Hindlimb muscle (tissue), 1 donor: ENCODE measurements around the gene TSSC4. TPM values are rescaled to one million over a fixed set of nuclear protein-coding genes. Genes with fewer than 3 reads are reported as not detected.

Experiments used
- DNase-seq: peaks from one replicate; pipeline ENCODE4 v3.0.0-alpha.2; 2013
- polyA plus RNA-seq: library from polyadenylated mRNA; unstranded; fragments of 120-200 nt; gene quantifications from one replicate; pipeline ENCODE4 v1.2.1, GENCODE V29; 2013; ENCODE audit not compliant: insufficient read length

The TSSC4 gene
- polyA plus RNA-seq, 1 donor, result 28.6 TPM

DNA sequence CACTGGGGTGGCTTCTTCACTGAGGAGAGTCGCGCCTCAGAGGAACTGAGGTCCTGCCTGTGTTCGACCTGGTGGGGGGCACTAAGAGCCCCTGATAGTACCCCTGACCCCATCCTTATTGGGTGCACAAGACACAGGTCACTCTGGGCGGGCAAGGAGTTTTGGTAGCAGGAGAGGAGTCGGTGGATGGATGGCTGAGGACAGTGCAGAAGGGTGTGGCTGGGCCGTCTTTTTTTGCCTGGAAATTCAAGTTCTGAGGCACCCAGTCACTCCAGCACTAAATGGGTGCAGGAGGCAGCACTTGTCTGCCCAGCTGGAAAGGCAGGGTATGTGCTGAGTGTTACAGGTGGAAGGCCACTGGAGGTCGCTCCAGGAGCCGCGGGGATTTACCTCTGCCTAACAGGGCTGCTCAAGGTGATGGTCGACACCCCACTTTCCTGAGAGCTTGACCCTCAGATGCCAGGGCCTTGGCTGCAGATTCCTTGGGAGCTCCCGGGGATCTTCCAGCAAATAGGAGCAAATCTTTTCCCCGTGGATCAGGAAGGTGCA, 960 bp downstream of the TSSC4 start:
- DNase-seq, result no peak

DNA sequence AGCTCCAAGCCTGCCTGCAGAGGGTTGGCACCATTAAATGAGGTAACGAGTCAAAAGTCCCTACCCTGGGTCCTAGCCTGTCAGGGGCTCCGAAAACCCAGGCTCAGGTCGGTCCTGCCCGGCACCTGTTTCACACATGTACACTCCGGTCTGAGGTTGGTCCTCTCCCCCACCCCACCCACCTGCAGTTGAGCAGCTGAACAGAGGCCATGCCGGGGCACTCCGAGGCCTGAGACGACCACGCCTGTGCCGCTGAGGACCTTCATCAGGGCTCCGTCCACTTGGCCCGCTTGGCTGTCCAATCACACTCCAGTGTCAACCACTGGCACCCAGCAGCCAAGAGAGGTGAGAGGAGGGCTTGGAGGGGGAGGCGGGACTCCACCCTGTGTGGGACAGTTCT, 1.6 kb downstream of the TSSC4 start:
- DNase-seq, result no peak

DNA sequence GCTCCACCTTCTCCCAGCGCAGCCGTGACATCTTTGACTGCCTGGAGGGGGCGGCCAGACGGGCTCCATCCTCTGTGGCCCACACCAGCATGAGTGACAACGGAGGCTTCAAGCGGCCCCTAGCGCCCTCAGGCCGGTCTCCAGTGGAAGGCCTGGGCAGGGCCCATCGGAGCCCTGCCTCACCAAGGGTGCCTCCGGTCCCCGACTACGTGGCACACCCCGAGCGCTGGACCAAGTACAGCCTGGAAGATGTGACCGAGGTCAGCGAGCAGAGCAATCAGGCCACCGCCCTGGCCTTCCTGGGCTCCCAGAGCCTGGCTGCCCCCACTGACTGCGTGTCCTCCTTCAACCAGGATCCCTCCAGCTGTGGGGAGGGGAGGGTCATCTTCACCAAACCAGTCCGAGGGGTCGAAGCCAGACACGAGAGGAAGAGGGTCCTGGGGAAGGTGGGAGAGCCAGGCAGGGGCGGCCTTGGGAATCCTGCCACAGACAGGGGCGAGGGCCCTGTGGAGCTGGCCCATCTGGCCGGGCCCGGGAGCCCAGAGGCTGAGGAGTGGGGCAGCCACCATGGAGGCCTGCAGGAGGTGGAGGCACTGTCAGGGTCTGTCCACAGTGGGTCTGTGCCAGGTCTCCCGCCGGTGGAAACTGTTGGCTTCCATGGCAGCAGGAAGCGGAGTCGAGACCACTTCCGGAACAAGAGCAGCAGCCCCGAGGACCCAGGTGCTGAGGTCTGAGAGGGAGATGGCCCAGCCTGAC, 2.5 kb downstream of the TSSC4 start:
- DNase-seq, result no peak

DNA sequence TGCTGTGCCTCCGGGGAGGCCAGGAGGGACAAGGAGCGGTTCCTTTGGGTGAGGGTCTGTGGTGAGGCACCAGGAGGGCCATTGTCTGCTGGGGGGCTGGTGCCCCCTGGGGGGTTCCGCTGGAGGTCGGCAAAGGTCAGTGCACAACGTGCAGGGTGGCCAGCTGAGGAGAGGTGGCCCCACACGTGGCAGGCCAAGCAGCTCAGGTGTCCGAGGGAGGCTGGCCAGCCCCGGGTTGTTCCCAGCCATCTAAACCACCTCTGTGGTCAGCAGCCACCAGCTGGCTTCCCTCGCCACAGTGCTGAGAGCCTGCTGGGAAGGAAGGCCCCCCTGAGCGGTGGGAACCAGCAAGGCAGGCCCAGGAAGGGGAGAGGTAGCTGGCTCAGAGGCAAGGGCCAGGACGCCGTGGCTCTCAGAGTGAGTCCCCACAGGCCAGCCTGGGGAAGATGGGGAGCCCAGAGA, 4.2 kb downstream of the TSSC4 start:
- DNase-seq, result no peak

DNA sequence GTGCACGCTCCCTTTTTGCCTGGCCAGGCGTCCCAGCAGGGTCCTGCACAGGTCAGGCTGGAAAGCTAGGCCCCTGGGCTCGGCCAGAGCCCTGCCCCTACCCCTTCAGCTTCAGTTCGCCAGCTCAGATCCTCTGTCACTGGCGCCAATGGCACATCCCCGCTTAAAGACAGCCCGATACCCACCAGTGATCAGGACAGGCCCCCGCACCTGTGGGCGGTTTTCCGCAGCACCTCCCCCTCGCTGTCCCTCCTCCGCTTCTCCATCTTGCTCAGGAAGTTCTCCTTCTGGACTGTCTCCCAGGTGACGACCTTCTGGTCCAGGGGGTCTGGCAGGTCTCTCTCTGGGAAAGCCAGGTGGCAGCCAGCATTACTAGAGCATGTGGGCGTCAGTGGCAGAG, 5.9 kb downstream of the TSSC4 start:
- no peak for DNase-seq

DNA sequence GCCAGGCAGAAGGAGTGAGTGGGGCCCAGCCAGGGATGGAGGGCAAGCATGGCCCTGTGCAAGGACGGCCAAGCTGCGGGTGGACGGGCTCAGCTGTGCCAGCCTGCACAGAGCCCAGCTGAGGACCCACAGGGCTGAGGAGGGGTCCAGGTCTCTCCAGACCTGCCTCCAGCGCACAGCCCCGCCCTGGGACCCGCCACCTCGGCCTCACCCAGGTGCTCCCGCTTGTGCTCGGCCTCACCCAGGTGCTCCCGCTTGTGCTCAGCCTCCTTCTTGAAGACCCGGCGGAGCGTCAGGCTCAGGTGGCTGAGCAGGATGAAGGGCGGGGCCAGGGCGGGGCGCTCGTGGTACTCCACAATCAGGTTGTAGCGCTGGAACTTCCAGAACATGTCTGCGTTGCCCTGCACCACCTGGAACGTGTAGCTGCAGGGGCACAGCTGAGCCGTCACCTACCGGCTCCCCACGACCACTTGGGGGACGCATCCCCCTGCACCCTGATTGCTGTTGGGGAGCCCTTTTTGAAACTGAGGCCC, 6.4 kb downstream of the TSSC4 start:
- DNase-seq, result no peak

DNA sequence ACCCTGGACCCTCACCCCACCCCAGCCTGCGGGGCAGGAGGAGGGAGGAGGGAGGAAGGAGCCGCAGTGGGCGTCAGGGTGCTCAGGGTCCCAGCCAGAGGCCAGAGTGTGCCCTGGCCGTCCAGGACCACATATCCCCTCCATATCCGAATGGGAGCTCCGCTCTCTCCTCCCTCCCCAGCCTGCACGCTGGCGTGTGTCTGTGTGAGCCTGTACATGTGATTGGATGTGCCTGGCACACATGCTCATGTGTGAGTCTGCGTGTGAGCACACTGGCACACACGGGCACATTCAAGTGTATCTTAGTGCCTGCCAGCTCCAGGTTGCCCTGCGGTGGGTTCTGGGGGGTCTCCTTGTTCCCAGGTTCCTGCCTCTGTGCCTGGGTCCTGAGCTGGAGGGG, 8.1 kb downstream of the TSSC4 start:
- DNase-seq, result no peak

DNA sequence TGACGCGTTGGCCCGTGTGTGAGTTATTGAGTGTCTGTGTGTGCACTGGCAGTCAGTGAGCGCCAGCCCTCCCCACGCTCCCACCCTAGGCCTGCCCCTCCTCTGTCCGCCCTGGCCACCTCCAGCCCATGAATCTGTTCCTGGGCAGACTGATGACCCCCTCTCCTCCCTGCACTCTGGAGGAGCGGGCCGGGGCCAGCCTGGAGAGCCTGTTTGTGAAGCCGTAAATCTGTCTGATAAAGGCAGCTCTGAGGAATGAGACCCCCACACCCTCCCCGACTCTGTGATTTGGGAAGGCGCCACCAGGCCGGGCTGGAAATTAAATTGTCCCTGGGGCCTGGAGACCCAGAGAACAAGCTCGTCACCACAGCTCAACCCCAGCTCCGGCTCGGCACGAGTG, 8.6 kb downstream of the TSSC4 start:
- no peak for DNase-seq

DNA sequence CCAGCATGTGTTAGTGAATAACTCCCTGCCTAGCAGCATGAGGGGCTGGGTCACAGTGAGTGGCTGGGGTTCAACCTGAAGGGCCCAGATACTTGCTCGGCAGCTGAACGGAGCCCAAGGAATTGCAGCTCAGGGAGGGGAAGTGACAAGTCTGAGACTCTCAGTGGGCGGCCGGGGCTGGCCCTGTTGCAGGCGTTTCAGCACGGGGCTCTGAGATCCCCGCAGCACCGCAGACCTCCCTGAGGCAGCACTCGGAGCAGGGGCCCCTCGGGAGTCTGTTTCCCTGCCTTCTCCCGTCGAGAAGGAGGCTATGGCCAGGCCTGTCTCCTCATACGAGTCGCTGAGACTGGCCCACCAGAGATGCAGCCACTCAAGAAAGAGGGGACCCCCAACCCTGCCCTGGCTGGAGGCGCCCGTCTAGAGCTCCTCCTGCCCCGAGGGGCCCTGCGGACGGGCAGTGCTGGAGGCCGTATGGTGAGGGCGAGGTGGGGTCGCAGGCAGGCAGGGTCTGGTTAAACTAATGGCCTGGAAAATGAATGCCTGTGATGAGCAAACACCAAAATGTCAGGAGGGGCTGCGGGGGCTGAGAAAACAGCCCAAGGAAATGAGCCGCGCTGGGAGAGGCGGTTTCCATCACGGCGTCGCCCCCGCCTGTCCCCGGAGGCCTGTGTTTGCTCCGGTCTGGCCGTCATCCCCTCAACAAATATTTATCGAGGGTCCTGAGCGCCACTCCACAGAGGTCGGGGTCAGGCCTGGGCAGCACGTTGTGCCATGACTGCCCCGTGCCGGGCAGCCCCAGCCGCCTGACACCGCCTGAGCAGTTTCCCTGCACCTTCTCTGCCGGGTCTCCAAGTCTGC, 9.3 kb downstream of the TSSC4 start:
- no peak for DNase-seq

DNA sequence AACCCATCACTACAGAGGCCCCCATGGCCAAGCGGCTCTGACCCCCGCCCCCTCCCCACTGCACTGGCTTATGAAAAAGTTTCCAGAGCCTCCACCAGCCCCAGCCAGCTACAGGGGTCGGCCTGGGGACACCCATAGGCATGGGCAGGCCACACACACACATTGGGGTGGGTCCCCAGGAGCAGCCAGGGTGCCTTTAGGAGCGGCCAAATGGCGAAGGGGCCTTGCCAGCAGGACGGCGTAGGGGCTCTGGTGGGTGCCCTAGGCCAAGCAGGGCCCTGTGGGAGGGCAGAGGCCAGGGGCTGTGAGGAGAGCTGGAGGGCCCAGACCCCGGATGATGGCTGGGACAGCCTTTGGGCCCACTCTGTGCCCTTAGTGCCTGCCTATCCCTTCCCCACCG, 10.1 kb downstream of the TSSC4 start:
- no peak for DNase-seq

DNA sequence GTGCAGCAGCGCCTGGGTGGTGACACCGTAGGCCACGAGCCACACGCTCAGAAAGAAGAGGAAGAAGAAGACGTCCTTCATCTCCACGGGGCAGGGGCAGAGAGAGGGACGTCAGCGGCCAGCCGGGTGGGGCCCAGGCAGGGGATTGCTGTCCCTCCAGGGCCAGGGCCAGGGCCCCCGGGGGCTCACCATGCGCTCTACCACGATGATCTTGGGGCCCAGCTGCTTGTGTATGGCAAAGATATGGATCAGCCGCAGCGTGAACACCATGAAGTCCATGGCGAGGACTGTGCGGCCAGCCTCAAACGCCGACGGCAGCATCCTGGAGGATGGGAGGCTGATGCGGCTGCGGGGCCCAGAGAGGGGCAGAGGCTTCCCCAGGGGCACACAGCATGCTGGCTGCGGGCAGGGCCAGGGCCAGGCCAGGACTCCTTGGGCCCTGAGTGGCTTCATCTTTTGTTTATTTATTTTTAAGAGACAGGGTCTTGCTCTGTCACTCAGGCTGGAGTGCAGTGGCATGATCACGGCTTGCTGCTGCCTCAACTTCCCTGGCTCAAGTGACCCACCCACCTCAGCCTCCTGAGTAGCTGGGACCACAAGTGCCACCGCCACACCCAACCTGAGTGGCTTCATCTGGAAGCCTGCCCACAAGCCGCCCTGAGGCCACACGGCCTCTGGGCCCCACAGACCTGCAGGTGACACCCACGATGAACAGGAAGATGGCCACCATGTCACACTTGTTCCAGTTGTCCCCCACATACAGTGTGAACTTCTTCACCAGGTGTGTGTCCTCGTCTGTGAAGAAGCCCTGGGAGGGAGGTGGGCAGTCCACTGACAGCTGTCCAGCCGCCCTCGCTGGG, 11.1 kb downstream of the TSSC4 start:
- no peak for DNase-seq

DNA sequence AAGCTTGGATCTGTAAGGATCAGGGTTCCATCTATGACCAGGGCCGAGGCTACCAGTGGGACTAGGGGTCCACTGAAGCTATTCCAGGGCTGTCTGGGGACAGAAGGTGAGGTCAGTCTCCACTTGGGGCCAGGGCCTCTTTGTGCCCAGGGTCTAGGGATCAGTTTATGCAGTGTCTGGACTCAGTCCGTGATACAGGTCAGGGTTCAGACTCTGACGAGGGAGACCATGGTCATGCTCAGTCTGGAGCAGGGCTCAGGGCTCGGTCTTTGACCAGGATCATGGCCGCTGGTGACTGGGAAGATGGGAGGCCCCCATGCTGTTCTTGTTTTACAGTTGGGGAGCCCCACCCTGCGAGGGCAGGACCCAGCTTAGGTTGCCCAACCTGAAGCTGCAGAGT, 11.8 kb downstream of the TSSC4 start:
- no peak for DNase-seq

DNA sequence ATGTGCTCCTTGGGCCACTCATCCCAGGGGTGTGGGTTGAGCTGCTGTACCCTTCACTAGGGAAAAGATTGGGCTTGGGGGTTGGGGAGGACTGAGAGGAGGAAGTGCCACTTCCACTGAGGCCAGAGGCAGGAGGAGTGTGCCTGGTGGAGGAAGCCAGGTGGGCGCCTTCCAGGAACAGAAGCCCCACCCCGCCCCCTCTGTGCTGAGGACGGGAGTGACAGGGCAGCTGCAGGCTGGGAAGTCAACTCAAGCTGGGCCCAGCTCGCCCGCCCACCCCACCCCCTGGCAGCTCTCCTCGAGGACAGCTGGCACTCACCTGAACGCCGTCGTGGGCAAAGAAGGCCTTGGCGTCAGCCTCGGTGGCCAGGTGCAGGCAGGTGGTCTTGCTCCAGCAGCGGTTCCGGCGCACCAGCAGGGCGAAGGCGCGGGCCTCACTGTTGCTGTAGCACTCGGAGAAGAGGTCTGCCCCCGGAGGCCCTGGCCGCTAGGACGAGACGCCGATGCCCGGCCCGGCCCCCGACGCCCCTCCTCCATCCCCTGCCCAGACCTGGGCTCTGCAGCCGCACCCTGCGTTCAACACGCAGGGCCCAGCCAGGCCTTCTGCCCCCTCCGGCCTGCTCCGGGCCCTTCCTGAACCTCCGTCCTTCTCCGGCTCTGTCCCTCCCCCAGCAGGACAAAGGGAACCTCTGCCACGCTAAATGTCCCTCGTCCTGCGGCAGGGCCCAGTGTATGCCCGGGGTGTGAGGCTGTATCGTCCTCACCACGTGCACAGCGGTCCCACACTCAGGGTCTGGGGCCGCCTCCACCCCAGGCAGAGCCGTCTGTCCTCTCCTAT, 13.4 kb downstream of the TSSC4 start:
- no peak for DNase-seq

DNA sequence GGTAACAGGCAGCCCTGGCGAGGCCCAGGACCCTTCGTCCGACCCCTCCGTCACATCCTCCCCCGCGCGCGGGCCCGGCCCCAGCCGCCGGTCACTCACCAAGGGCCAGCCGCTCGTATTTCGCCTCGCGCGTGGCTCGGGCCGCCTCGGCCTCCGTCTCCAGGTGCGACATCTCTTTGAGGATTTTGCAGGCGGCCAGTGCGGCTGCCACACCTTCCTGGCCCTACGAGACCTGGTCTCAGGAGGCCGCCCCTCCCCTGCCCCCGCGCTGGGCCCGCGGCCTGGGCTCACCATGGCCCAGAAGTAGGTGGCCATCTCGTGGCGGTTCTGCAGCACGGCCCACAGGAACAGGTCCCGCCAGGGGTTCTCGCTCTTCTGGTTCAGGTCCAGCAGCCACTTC, 14.1 kb downstream of the TSSC4 start:
- DNase-seq, result no peak

DNA sequence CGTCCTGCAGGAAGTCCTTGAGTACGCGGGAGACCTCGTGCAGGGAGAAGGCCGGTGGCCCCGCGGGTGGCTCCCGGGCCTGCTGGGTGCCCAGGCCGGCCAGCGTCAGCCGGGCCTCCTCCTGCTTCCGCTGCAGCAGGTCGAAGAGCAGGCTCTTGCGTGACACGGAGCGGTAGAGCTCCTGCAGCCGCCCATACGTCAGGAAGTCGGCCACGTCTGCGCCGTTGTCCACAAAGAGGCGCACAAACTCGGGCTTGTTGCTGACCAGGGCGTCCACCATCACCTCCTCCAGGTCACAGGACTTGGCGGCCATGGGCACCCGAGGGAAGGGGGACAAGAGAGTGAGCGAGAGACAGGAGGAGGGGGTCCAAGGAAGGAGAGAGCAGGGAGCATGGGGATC, 14.6 kb downstream of the TSSC4 start:
- DNase-seq, result no peak

DNA sequence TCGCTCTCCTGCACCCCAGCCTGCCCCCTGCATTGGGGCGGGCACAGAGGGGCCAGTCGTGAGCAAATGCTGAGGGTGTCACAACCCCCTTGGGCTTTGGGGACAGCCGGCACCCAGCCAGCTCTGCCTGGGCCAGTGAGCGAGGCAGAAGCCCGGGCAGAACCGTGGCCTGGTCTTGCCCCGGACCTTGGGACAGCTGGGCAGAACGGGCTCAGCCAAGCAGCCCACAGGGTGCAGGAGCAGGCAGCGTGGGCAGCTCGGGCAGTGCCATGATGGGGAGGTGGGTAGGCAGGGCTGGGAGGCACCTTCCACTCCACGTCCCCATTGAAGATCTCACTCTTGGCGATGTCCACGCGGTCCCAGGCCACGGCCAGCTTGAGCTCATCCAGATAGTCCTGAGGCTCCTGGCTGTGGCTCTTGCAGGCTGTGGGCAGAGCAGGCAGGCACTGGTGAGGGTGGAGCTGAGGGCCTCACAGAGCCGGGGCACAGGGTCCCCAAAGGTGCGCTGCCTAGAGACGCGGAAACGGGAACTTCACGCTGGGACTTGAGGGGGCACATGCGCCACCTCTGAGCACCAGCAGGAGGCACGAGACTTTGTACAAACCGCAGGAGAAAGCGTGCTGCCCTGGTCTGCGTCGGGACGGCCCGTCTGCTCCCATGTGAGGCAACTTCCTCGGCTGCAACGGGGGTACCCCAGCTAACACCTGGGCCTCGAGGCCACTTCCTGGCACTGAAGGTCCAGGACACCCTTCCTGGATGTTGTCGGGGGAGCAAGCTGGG, 15.2 kb downstream of the TSSC4 start:
- no peak for DNase-seq

DNA sequence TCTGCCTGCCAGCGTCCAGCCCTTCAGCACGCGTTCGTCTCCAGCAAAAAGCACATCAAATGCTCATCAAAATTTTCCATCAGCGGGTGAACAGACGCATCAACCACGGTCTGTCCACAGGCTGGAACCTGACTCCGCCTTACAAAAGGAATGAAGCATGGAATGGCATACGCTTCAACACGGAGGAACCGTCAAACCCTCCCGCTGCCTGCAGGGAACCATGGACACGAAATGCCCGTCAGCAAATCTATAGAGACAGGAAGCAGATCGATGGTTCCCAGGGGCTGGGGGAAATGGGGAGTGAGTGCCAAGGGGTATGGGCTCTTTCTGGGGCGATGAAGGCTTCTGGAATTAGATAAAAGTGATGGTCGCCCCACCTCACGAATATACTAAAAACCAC, 16.2 kb downstream of the TSSC4 start:
- DNase-seq, result no peak

DNA sequence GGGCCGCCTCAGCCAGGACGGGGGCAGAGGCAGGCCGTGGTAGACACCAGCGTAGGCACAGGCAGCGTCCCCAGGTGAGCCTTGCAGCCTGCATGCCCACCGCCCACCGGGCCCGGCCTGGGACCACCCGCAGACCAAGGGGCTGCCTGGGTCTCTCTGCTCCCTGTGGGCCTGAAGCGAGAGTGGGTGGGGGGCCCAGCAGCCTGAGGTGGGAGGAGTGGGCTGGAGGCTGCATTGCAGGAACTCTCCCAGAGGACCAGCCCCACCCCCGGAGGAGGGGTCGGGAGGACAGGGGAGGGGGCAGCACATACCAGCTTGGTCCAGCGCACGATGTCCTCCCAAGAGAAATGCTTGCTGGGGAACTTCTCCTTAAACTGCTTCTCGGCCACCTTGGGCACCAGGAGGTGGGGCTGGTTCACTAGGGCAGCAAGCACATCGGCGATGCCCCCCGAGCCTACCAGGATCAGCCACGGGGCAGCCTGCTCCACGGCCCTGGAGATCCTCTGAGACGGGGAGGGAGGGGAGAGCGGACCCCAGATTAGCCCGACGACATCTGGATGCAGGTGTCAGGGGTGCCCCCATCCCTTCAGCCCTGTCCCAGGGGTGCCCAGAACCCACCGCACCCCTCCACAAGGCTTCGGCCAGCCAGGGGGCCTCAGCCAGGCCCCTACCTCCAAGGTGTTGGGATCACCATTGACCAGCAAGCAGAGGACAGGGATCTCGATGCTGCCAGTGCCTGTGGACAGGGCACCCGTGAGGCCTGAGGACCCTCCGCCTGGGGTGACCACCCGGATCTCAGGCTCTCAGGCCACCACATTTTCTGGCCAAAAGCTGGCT, 17.5 kb downstream of the TSSC4 start:
- DNase-seq, result no peak

DNA sequence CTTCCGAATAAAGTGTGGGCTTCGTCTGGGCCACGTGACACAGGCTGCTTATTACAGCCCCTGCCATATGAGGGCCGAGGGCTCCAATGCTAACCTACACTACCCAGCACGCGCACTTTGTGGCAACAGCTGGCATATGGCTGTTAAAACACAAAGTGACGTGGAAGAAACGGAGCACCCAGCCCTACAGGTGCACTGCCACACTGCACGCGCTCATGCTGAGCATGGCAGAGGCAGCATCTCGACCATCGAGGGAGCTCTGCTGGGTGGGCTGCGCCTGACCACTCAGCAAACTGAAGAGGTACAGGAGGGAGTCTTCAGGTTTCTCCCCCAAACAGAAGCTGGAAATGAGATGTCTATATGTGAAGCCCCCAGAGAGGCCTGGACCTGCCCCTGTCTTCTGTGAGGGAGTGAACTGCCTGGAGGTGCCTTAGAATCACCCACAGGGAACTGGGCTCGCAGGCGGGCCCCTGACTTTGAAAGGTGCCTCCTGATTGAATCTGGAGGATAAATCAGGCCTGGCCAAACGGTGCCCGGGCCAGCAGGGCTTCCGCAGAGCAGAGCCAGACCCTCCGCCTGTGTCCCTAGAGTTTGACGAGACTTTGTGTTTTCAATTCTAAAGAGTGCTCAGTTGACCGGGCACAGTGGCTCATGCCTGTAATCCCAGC, 18.3 kb downstream of the TSSC4 start:
- DNase-seq, result no peak
